ENCODE measurements around the gene UBE2R2.
"Not testable (repeated sequence)": the region's sequence is repeated elsewhere in the genome, so short reads cannot be mapped to it uniquely, and the experiment has no call there.

UBE2R2 gene

DNA sequence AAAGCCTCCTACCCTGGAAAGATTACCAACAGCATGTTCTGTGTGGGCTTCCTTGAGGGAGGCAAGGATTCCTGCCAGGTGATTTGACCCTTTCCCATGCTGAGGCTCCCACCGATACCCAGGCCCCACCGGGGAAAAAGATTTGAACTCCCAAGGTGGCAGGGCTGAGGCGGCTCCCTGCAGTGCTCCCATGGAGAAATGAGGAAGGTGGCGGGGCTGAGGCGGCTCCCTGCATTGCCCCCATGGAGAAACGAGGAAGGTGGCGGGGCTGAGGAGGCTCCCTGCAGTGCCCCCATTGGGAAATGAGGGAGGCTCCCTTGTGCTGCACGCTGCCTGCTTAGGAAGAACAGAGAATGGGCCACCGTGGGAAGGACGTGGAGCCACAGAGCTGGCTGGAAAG, 18.4 kb upstream of the UBE2R2 start:
- peaks cover 9 to 16% of the 10 kb centered on the region in 2 donors for H3K36me3 ChIP-seq (ENCODE audit: control insufficient read depth in 2 of 2, insufficient read depth in 2 of 2, low read length in 2 of 2)
- H3K27ac ChIP-seq (ENCODE audit: low read depth in 2 of 2, low read length in 2 of 2) = no peak overlapping the region
- no peaks in the 10 kb centered on the region for H3K4me1 ChIP-seq (ENCODE audit: control insufficient read depth in 2 of 2, insufficient read depth in 2 of 2, low read length in 2 of 2)
- no peaks in the 10 kb centered on the region for H3K9me3 ChIP-seq (ENCODE audit: control insufficient read depth in 2 of 2, low read length in 2 of 2)
- H3K27me3 ChIP-seq (ENCODE audit: control insufficient read depth in 2 of 2, insufficient read depth in 2 of 2, low read length in 2 of 2) = no peaks in the 10 kb centered on the region
- no peak overlapping the region for H3K9ac ChIP-seq (ENCODE audit: low read depth in 1 of 2, low read length in 2 of 2)
- H3K4me3 ChIP-seq (ENCODE audit: low read length in 2 of 2) = no peak overlapping the region

DNA sequence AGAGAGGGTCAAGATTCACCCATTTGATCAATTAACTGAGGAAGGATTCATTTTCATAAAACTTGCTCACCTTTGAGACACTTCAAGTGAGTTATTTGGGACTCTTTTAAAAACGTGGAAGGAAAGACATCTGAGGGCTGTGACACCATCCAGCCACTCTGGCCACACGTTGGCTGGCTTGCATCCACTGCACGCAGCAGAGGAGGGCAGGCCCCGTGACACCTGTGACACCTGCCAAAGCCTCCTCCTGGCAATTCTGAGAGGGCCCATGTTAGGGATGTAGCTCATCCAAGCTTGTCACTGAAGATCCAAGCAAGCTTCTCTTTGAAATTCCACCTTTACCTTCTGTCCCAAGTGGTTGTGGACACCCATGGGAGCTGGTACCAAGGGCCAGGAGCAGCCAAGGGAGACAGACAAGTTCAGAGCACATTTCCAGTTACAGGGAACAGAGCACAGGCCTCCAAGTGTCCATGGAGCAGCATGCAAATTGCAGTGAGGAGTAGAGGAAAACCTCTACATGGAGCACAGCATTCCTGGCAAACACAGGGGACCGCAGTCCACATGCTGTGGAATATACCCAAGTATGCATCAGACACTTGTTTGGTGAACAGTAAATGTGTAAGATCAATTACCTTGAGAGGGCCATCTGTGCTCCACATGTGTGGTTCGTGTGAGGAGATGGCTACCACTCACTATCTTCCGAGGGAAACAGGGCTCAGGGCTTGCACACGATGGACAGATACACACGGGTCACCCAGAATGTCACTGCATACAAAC, 16.8 kb upstream of the UBE2R2 start:
- H3K27ac ChIP-seq (ENCODE audit: low read depth in 2 of 2, low read length in 2 of 2) = no peak overlapping the region
- H3K27me3 ChIP-seq (ENCODE audit: control insufficient read depth in 2 of 2, insufficient read depth in 2 of 2, low read length in 2 of 2) = no peaks in the 10 kb centered on the region
- peaks cover 9 to 16% of the 10 kb centered on the region in 2 donors for H3K36me3 ChIP-seq (ENCODE audit: control insufficient read depth in 2 of 2, insufficient read depth in 2 of 2, low read length in 2 of 2)
- H3K9ac ChIP-seq (ENCODE audit: low read depth in 1 of 2, low read length in 2 of 2) = no peak overlapping the region
- H3K4me1 ChIP-seq (ENCODE audit: control insufficient read depth in 2 of 2, insufficient read depth in 2 of 2, low read length in 2 of 2) = no peaks in the 10 kb centered on the region
- H3K9me3 ChIP-seq (ENCODE audit: control insufficient read depth in 2 of 2, low read length in 2 of 2) = no peaks in the 10 kb centered on the region
- no peak overlapping the region for H3K4me3 ChIP-seq (ENCODE audit: low read length in 2 of 2)

DNA sequence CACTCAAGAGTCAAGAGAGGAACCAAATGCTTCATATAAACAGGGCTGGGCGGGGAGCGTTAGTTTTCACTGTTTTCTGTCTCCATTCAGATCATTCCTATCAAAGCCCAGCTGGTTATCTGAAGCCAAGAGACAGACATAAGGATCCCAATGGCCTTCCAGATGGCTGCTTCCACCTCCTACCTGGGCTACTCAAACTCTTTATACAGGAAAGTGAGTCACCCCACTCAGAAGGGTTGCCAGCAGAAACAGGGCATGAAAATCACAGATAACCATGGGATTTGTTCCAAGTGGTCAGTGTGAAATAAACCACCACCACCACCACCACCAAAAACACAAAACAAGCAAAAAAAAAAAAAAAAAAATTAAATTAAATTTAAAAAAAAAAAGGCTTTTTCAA, 16.1 kb upstream of the UBE2R2 start:
- Histone ChIP-seq H3K9me3 (ENCODE audit: control insufficient read depth in 2 of 2, low read length in 2 of 2) (no peaks in the 10 kb centered on the region), H3K27me3 (ENCODE audit: control insufficient read depth in 2 of 2, insufficient read depth in 2 of 2, low read length in 2 of 2) (no peaks in the 10 kb centered on the region), H3K9ac (ENCODE audit: low read depth in 1 of 2, low read length in 2 of 2) (no peak overlapping the region), H3K4me1 (ENCODE audit: control insufficient read depth in 2 of 2, insufficient read depth in 2 of 2, low read length in 2 of 2) (no peaks in the 10 kb centered on the region), H3K27ac (ENCODE audit: low read depth in 2 of 2, low read length in 2 of 2) (no peak overlapping the region), H3K36me3 (ENCODE audit: control insufficient read depth in 2 of 2, insufficient read depth in 2 of 2, low read length in 2 of 2) (peaks cover 9 to 16% of the 10 kb centered on the region in 2 donors), H3K4me3 (ENCODE audit: low read length in 2 of 2) (no peak overlapping the region)

DNA sequence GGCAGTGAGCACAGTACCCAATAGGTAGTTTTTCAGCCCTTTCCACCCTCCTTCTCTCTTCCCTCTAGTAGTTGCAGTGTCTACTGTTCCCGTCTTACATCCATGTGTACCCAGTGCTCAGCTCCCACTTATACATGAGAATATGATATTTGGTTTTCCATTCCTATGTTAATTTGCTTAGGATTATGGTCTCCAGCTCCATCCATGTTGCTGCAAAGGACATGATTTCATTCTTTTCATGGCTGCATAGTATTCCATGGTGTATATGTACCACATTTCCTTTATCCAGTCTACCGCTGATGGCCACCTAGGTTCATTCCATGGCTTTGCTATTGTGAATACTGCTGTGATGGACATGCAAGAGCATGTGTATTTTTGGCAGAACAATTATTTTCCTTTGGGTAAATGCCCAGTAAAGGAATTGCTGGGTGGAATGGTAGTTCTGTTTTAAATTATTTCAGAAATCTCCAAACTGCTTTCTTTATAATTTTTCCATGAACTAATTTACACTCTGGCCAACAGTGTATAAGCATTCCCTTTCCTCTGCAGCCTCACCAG, 14.9 kb upstream of the UBE2R2 start:
- not testable (repeated sequence) for H3K27ac ChIP-seq (ENCODE audit: low read depth in 2 of 2, low read length in 2 of 2); H3K4me1 ChIP-seq (ENCODE audit: control insufficient read depth in 2 of 2, insufficient read depth in 2 of 2, low read length in 2 of 2); H3K27me3 ChIP-seq (ENCODE audit: control insufficient read depth in 2 of 2, insufficient read depth in 2 of 2, low read length in 2 of 2); H3K9me3 ChIP-seq (ENCODE audit: control insufficient read depth in 2 of 2, low read length in 2 of 2); H3K9ac ChIP-seq (ENCODE audit: low read depth in 1 of 2, low read length in 2 of 2); H3K4me3 ChIP-seq (ENCODE audit: low read length in 2 of 2)
- H3K36me3 ChIP-seq (ENCODE audit: control insufficient read depth in 2 of 2, insufficient read depth in 2 of 2, low read length in 2 of 2) = peaks cover 7 to 16% of the 10 kb centered on the region in 2 donors

DNA sequence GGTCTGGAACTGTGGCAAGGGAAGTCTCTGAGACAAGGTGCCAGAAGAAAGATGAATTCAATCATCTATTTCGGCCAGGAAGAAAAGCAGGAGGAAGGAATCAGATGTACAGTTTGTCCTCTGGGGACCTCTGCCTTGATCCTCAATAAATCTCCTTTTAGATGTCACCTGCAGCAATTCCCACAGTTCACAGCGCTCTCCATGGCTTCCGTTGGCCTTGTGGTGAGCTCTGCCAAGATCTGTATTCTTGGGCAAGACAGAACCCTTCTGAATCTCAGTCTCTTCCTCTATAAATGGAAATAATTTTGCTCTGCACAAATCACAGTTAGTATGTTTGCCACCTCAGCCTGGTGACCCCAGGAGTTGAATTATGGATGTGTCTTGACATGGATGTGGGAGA, 12.8 kb upstream of the UBE2R2 start:
- not testable (repeated sequence) for H3K9ac ChIP-seq (ENCODE audit: low read depth in 1 of 2, low read length in 2 of 2); H3K27ac ChIP-seq (ENCODE audit: low read depth in 2 of 2, low read length in 2 of 2); H3K27me3 ChIP-seq (ENCODE audit: control insufficient read depth in 2 of 2, insufficient read depth in 2 of 2, low read length in 2 of 2); H3K4me3 ChIP-seq (ENCODE audit: low read length in 2 of 2); H3K4me1 ChIP-seq (ENCODE audit: control insufficient read depth in 2 of 2, insufficient read depth in 2 of 2, low read length in 2 of 2); H3K36me3 ChIP-seq (ENCODE audit: control insufficient read depth in 2 of 2, insufficient read depth in 2 of 2, low read length in 2 of 2); H3K9me3 ChIP-seq (ENCODE audit: control insufficient read depth in 2 of 2, low read length in 2 of 2)

DNA sequence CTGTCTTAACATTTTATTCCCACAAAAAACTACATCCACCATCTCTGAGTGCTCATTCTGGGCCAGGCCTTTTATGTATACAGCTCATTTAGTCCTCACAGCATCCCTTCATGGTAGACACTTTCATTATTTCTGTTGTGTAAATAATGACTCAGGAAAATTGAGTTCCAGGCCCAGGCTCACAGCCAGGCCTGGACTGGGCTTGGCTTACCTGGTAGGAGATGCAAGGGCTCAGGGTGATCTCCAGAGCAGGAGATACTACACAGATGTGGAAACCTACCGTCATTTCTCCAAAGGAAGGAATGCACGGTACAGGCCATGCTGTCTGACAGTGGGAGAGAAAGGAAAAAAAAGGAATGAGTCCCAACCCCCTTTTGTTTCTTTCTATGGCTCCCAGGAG, 9.8 kb upstream of the UBE2R2 start:
- not testable (repeated sequence) for H3K4me1 ChIP-seq (ENCODE audit: control insufficient read depth in 2 of 2, insufficient read depth in 2 of 2, low read length in 2 of 2); H3K27me3 ChIP-seq (ENCODE audit: control insufficient read depth in 2 of 2, insufficient read depth in 2 of 2, low read length in 2 of 2); H3K36me3 ChIP-seq (ENCODE audit: control insufficient read depth in 2 of 2, insufficient read depth in 2 of 2, low read length in 2 of 2); H3K4me3 ChIP-seq (ENCODE audit: low read length in 2 of 2); H3K9ac ChIP-seq (ENCODE audit: low read depth in 1 of 2, low read length in 2 of 2); H3K9me3 ChIP-seq (ENCODE audit: control insufficient read depth in 2 of 2, low read length in 2 of 2); H3K27ac ChIP-seq (ENCODE audit: low read depth in 2 of 2, low read length in 2 of 2)

DNA sequence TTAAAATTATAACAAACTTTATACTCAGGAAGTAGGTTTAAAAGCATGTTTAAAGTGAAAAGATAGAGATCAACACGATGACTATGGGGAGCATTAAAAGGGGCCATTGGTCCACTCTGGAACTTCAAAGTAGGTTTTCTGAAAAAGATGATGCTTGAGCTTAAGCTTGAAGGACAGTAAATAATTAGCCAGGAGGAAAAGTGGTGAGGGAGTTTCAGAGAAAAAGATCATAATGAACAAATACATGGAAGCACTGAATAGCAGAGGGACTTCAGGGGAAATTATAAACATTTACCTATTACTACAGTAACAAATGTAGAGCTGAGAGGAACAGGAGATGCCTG, 8.0 kb upstream of the UBE2R2 start:
- H3K27me3 ChIP-seq (ENCODE audit: control insufficient read depth in 2 of 2, insufficient read depth in 2 of 2, low read length in 2 of 2); H3K9me3 ChIP-seq (ENCODE audit: control insufficient read depth in 2 of 2, low read length in 2 of 2); H3K4me3 ChIP-seq (ENCODE audit: low read length in 2 of 2); H3K4me1 ChIP-seq (ENCODE audit: control insufficient read depth in 2 of 2, insufficient read depth in 2 of 2, low read length in 2 of 2); H3K36me3 ChIP-seq (ENCODE audit: control insufficient read depth in 2 of 2, insufficient read depth in 2 of 2, low read length in 2 of 2); H3K9ac ChIP-seq (ENCODE audit: low read depth in 1 of 2, low read length in 2 of 2); H3K27ac ChIP-seq (ENCODE audit: low read depth in 2 of 2, low read length in 2 of 2): not testable (repeated sequence)

DNA sequence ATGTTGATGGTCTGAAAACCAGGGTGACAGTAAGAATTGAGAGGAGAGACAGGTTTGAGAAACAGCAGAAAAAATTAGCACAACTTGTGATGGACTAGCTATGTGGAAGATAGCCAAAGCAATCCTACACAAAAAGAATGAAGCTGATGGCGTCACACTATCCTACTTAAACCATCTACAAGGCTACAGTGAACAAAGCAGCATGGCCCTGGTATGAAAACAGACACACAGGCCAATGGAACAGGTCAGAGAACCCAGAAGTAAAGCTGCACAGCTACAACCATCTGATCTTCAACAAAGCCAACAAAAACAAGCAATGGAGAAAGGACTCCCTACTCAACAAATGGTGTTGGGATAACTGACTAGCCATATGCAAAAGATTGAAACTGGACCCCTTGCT, 7.5 kb upstream of the UBE2R2 start:
- Histone ChIP-seq H3K9ac (ENCODE audit: low read depth in 1 of 2, low read length in 2 of 2) (no peak overlapping the region), H3K27ac (ENCODE audit: low read depth in 2 of 2, low read length in 2 of 2) (no peak overlapping the region), H3K4me1 (ENCODE audit: control insufficient read depth in 2 of 2, insufficient read depth in 2 of 2, low read length in 2 of 2) (peaks cover 8% of the 10 kb centered on the region in 2 donors), H3K4me3 (ENCODE audit: low read length in 2 of 2) (no peak overlapping the region), H3K9me3 (ENCODE audit: control insufficient read depth in 2 of 2, low read length in 2 of 2) (no peaks in the 10 kb centered on the region), H3K27me3 (ENCODE audit: control insufficient read depth in 2 of 2, insufficient read depth in 2 of 2, low read length in 2 of 2) (no peaks in the 10 kb centered on the region), H3K36me3 (ENCODE audit: control insufficient read depth in 2 of 2, insufficient read depth in 2 of 2, low read length in 2 of 2) (no peaks in the 10 kb centered on the region)

DNA sequence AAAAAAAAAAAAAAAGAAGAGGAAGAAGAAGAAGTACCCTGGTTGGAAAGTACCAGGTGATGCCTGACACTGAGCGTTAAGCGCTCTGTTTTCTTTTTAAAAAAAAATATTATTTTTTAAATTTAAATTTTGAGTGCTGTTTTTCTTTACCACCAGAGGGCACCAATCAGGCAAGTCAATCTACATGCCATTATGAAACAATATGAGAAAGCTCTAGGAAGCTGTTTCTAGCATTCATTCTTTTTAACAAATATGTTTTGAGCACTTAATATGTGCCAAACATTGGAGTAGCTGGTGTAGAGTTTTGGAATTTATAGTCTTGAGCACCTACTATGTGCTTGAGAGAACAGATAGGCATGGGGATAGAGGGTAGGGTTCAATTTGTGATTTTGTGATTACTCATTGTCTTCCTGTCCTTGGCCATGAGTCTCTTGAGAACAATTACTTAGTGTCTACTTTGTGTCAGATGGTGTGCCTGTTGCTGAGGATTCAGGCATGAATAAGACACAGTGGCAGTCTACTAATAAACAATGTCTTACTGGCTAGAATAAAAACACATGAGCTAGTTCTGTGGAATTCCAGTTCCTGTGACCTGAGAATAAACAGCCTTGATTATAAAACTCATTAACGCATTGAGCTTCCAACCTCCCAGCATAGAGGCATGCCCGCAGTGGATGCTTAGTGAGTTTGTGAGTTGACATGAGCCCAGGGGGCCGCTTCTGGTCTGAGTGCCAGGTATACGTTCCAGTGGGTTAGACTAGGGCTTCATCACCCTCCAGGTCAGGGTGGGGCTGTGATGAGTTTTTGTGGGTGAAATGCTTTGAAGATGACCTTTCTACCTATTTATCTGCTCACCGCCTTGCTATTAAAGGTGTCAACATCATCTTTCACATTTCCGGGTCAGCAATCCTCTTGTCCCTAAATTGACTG, 3.0 kb upstream of the UBE2R2 start:
- peak overlapping the region; percentile 49 to 58 for H3K27ac ChIP-seq (ENCODE audit: low read depth in 2 of 2, low read length in 2 of 2)
- H3K36me3 ChIP-seq (ENCODE audit: control insufficient read depth in 2 of 2, insufficient read depth in 2 of 2, low read length in 2 of 2) = no peaks in the 10 kb centered on the region

DNA sequence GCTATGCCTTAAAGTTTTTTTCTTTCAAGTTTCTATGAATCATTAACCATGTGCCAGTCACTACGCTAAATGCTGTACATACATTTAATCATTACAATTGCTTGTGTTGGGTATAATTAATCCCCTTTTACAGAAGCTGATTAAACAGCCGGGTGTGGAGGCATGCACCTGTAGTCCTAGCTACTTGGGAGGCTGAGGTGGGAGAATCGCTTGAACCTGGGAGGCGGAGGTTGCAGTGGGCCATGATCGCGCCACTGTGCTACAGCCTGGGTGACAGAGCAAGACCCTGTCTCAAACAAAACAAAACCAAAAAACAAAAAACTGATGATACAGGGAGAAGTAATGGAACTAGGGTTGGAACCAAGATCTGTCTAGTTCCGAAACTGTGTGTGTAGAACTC, 1.2 kb upstream of the UBE2R2 start:
- Histone ChIP-seq H3K9ac (ENCODE audit: low read depth in 1 of 2, low read length in 2 of 2) (peak overlapping the region; percentile 91 to 99), H3K36me3 (ENCODE audit: control insufficient read depth in 2 of 2, insufficient read depth in 2 of 2, low read length in 2 of 2) (no peaks in the 10 kb centered on the region), H3K4me3 (ENCODE audit: low read length in 2 of 2) (peak overlapping the region; percentile 75 to 89), H3K27me3 (ENCODE audit: control insufficient read depth in 2 of 2, insufficient read depth in 2 of 2, low read length in 2 of 2) (no peaks in the 10 kb centered on the region), H3K9me3 (ENCODE audit: control insufficient read depth in 2 of 2, low read length in 2 of 2) (no peaks in the 10 kb centered on the region), H3K4me1 (ENCODE audit: control insufficient read depth in 2 of 2, insufficient read depth in 2 of 2, low read length in 2 of 2) (peaks cover 32 to 42% of the 10 kb centered on the region in 2 donors), H3K27ac (ENCODE audit: low read depth in 2 of 2, low read length in 2 of 2) (peak overlapping the region; percentile 99 to 100)

More for the DNA sequence above, 3.0 kb upstream of the UBE2R2 start:
- H3K9ac ChIP-seq (ENCODE audit: low read depth in 1 of 2, low read length in 2 of 2) = no peak overlapping the region
- peaks cover 27 to 31% of the 10 kb centered on the region in 2 donors for H3K4me1 ChIP-seq (ENCODE audit: control insufficient read depth in 2 of 2, insufficient read depth in 2 of 2, low read length in 2 of 2)
- H3K27me3 ChIP-seq (ENCODE audit: control insufficient read depth in 2 of 2, insufficient read depth in 2 of 2, low read length in 2 of 2) = no peaks in the 10 kb centered on the region
- H3K4me3 ChIP-seq (ENCODE audit: low read length in 2 of 2) = no peak overlapping the region
- H3K9me3 ChIP-seq (ENCODE audit: control insufficient read depth in 2 of 2, low read length in 2 of 2) = no peaks in the 10 kb centered on the region

Data from mucosa of rectum (tissue), 2 donors.